GM06990 (cell line): ENCODE measurements around the gene OBSCN.

Experiments
- DNase-seq: peaks from one replicate; pipeline ENCODE4 v3.0.0-alpha.2; 2011; ENCODE audit not compliant: insufficient read length; ENCODE audit errors: extremely low read depth
- H3K27me3 ChIP-seq: replicated peaks from 2 replicates; pipeline ENCODE4 v1.6.0; 2011; ENCODE audit warnings: low read length; ENCODE audit not compliant: control insufficient read depth, insufficient read depth
- H3K36me3 ChIP-seq: 2 replicates; pipeline ENCODE4 v1.5.1; 2011; ENCODE audit warnings: low read length; ENCODE audit not compliant: control insufficient read depth, insufficient read depth
- H3K4me3 ChIP-seq: replicated peaks from 2 replicates; pipeline ENCODE4 v1.5.1; 2011; ENCODE audit warnings: low read depth, mild to moderate bottlenecking, control low read depth, low read length
- TF ChIP-seq, protein P1 (sequence below): IDR thresholded peaks from 2 replicates; pipeline ENCODE4 v1.5.1; 2011; ENCODE audit warnings: low read length, control low read depth, mild to moderate bottlenecking, inconsistent platforms; ENCODE audit not compliant: insufficient read depth, poor library complexity, severe bottlenecking

Gene OBSCN

DNA sequence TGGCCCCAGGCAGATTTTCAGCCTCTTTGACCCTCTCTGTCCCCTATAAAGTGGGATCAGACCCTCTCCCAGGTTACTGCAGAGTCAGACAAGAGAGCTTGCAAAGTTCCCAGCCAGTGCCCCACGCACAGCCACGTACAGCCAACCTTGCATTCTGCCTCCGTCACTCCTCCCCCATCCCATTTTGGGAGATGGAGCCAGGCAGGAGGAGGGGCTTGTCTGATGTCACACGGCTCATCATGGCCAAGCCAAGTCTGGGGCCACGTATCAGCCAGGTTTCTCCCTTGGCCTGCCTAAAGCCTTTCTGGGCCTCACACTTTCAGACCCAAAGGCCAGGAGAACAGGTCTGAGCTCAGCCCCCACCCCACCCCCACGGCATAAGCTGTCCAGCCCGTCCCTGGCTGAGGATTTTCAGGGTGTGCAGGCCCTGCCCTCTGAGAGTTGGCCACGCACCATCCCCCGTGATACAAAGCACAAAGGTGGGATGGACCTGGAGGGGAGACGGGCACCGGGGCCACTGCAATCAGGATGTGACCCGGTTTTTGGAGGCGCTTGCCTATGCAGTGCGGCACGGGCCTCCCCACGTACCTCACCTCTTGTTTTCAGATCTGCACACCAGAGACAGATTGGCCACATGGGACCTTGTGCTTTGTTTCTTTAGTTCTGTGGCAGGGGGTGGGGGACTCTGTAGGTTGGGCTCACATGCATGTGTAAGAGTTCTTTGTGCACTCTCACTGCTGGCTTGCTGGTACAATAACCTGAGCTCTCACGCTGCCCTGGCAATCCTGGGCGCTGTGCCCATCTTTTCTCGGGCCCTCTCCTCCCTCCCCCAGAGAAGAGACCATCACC is 151.1 kb downstream of the OBSCN start:
- H3K36me3 ChIP-seq, result no peaks in the 10 kb centered on the region
- H3K4me3 ChIP-seq, result no peak overlapping the region
- DNase-seq, result no peak
- no peaks in the 10 kb centered on the region for H3K27me3 ChIP-seq
- TF ChIP-seq, protein P1, sequence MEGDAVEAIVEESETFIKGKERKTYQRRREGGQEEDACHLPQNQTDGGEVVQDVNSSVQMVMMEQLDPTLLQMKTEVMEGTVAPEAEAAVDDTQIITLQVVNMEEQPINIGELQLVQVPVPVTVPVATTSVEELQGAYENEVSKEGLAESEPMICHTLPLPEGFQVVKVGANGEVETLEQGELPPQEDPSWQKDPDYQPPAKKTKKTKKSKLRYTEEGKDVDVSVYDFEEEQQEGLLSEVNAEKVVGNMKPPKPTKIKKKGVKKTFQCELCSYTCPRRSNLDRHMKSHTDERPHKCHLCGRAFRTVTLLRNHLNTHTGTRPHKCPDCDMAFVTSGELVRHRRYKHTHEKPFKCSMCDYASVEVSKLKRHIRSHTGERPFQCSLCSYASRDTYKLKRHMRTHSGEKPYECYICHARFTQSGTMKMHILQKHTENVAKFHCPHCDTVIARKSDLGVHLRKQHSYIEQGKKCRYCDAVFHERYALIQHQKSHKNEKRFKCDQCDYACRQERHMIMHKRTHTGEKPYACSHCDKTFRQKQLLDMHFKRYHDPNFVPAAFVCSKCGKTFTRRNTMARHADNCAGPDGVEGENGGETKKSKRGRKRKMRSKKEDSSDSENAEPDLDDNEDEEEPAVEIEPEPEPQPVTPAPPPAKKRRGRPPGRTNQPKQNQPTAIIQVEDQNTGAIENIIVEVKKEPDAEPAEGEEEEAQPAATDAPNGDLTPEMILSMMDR, result no peak

DNA sequence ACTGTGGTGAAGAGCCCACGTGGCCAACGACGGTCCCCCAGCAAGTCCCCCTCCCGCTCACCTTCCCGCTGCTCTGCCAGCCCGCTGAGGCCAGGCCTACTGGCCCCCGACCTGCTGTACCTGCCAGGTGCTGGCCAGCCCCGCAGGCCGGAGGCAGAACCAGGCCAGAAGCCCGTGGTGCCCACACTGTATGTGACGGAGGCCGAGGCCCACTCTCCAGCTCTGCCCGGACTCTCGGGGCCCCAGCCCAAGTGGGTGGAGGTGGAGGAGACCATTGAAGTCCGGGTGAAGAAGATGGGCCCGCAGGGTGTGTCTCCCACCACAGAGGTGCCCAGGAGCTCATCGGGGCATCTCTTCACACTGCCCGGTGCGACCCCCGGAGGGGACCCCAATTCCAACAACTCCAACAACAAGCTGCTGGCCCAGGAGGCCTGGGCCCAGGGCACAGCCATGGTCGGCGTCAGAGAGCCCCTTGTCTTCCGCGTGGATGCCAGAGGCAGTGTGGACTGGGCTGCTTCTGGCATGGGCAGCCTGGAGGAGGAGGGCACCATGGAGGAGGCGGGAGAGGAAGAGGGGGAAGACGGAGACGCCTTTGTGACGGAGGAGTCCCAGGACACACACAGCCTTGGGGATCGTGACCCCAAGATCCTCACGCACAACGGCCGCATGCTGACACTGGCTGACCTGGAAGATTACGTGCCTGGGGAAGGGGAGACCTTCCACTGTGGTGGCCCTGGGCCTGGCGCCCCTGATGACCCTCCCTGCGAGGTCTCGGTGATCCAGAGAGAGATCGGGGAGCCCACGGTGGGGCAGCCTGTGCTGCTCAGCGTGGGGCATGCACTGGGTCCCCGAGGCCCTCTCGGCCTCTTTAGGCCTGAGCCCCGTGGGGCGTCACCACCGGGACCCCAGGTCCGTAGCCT is 152.0 kb downstream of the OBSCN start:
- H3K36me3 ChIP-seq, result no peaks in the 10 kb centered on the region
- TF ChIP-seq, protein P1, result no peak
- DNase-seq, result no peak
- no peak overlapping the region for H3K4me3 ChIP-seq
- no peaks in the 10 kb centered on the region for H3K27me3 ChIP-seq

DNA sequence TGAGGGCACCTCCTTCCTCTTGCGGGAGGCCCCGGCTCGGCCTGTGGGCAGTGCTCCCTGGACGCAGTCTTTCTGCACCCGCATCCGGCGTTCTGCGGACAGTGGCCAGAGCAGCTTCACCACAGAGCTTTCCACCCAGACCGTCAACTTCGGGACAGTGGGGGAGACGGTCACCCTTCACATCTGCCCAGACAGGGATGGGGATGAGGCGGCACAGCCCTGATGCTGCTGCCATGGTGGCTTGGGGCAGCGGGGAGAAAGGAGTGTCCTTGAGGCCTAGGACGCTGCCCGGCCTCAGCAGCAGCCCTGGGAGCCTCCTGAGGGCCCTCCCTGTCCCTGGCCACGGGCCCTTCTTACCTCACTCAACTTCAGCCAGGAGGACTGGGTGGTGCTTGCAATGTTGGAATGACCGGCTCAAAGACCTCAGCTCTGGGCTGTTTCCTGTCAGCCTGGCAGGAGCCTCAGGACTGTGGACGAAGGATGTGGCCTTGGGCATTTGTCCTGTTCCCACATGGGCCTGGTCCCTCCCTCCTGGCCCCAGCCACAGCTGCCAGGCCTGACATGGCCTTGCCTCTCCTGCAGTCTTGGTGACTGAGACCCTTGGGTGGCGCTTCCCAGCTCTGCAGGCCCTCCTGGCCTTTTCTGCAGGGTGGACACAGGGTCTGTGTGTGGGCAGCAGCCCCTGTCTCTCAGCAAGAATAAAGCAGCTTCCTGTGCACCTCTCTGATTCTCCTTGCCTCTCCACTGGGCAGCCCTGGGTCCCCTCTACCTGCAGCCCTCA is 152.9 kb downstream of the OBSCN start:
- TF ChIP-seq, protein P1, result no peak

DNA sequence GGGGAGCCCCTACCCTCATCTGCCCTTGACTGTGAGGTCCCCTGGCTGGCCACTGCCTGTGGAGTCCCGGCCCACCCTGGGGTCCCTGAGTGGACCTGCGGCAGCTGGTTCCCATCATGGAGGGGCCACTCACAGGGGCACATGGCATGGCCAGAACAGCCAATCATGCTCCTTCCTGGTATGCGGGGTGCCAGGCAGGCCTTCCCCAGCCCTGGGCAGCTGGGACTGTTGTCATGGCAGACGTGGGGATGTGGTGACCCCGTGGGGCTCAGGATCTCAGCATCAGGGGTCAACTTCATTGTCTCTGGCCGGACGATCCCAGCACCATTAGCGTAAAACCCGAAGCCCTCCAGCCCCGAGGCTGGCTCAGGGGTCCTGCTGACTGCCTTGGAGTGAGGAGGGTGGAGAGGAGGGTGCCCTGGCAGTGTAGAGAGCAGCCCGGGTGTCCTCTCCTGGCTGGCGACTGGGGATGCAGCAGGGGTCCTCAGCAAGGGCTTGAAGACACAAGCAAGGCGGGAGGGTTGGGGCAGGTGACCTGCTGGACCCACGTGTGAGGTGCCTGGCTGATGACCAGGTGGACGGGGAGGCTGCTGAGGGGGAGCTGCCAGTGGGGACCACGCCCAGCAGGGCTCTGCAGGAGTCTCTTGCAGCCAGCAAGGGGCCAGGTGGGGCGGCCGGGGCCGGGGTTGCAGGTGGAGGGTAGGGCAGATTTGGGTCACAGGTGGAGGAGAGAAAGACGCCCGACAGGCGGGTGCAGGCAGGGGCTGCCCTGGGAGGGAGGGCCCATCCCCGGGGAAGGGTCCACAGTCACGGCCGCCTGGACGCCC is 153.7 kb downstream of the OBSCN start:
- DNase-seq, result no peak
- Histone ChIP-seq H3K27me3 (no peaks in the 10 kb centered on the region), H3K36me3 (no peaks in the 10 kb centered on the region), H3K4me3 (no peak overlapping the region)
- TF ChIP-seq, protein P1, result no peak

More for the DNA sequence above, 152.9 kb downstream of the OBSCN start:
- no peaks in the 10 kb centered on the region for H3K27me3 ChIP-seq
- no peaks in the 10 kb centered on the region for H3K36me3 ChIP-seq
- H3K4me3 ChIP-seq, result no peak overlapping the region
- no peak for DNase-seq
